ENCODE results near the gene GPN3. TPM values are rescaled to one million over a fixed set of nuclear protein-coding genes. Genes with fewer than 3 reads are reported as not detected.
A peak's percentile ranks its signal among the peaks of the same experiment; 100 is the strongest.

Gene GPN3
- total and polyA plus RNA-seq, 2 of the 13 experiments (the other 11 are each of a cell fraction or from before 2014, with no cell fraction given), result 28.7 to 29.5 TPM

GRCh38 chr12:110501752-110502738 lies 34.0 kb upstream of the GPN3 start, which contains the start of the genes RAD9B and VPS29 (continued):
- peak; percentile 23; the same call in 1 of the 2 replicates for TF ChIP-seq NR2F6 (IDR thresholded peaks at IDR 0.05)
- TF ChIP-seq NR2F6 (CRISPR knock-in tag; IDR thresholded peaks at IDR 0.05), result peak; percentile 69
- TF ChIP-seq ERF (CRISPR knock-in tag; IDR thresholded peaks at IDR 0.05), result peak; percentile 98
- TF ChIP-seq ZHX1 (CRISPR knock-in tag; IDR thresholded peaks at IDR 0.05; ENCODE audit: low read depth), result peak; percentile 93
- TF ChIP-seq ZMAT3 (CRISPR knock-in tag; conservative IDR thresholded peaks at IDR 0.05), result peak; percentile 90
- TF ChIP-seq, protein P1, sequence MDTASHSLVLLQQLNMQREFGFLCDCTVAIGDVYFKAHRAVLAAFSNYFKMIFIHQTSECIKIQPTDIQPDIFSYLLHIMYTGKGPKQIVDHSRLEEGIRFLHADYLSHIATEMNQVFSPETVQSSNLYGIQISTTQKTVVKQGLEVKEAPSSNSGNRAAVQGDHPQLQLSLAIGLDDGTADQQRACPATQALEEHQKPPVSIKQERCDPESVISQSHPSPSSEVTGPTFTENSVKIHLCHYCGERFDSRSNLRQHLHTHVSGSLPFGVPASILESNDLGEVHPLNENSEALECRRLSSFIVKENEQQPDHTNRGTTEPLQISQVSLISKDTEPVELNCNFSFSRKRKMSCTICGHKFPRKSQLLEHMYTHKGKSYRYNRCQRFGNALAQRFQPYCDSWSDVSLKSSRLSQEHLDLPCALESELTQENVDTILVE (CRISPR knock-in tag; IDR thresholded peaks at IDR 0.05), result peak; percentile 72; the same call in 1 of the 2 replicates
- peak; percentile 89 for TF ChIP-seq UBTF (CRISPR knock-in tag; IDR thresholded peaks at IDR 0.05)
- no peak for TF ChIP-seq ZNF674 (CRISPR knock-in tag; IDR thresholded peaks at IDR 0.05; ENCODE audit: low read depth)
- TF ChIP-seq ZNF549 (CRISPR knock-in tag; IDR thresholded peaks at IDR 0.05), result no peak
- TF ChIP-seq, protein P2, sequence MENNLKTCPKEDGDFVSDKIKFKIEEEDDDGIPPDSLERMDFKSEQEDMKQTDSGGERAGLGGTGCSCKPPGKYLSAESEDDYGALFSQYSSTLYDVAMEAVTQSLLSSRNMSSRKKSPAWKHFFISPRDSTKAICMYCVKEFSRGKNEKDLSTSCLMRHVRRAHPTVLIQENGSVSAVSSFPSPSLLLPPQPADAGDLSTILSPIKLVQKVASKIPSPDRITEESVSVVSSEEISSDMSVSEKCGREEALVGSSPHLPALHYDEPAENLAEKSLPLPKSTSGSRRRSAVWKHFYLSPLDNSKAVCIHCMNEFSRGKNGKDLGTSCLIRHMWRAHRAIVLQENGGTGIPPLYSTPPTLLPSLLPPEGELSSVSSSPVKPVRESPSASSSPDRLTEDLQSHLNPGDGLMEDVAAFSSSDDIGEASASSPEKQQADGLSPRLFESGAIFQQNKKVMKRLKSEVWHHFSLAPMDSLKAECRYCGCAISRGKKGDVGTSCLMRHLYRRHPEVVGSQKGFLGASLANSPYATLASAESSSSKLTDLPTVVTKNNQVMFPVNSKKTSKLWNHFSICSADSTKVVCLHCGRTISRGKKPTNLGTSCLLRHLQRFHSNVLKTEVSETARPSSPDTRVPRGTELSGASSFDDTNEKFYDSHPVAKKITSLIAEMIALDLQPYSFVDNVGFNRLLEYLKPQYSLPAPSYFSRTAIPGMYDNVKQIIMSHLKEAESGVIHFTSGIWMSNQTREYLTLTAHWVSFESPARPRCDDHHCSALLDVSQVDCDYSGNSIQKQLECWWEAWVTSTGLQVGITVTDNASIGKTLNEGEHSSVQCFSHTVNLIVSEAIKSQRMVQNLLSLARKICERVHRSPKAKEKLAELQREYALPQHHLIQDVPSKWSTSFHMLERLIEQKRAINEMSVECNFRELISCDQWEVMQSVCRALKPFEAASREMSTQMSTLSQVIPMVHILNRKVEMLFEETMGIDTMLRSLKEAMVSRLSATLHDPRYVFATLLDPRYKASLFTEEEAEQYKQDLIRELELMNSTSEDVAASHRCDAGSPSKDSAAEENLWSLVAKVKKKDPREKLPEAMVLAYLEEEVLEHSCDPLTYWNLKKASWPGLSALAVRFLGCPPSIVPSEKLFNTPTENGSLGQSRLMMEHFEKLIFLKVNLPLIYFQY (CRISPR knock-in tag; IDR thresholded peaks at IDR 0.05; ENCODE audit: borderline replicate concordance), result peak; percentile 12
- no peak for TF ChIP-seq NONO (IDR thresholded peaks at IDR 0.05)
- TF ChIP-seq NONO (CRISPR knock-in tag; conservative IDR thresholded peaks at IDR 0.05), result peak; percentile 73
- TF ChIP-seq, protein P3, sequence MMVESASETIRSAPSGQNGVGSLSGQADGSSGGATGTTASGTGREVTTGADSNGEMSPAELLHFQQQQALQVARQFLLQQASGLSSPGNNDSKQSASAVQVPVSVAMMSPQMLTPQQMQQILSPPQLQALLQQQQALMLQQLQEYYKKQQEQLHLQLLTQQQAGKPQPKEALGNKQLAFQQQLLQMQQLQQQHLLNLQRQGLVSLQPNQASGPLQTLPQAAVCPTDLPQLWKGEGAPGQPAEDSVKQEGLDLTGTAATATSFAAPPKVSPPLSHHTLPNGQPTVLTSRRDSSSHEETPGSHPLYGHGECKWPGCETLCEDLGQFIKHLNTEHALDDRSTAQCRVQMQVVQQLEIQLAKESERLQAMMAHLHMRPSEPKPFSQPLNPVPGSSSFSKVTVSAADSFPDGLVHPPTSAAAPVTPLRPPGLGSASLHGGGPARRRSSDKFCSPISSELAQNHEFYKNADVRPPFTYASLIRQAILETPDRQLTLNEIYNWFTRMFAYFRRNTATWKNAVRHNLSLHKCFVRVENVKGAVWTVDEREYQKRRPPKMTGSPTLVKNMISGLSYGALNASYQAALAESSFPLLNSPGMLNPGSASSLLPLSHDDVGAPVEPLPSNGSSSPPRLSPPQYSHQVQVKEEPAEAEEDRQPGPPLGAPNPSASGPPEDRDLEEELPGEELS (CRISPR knock-in tag; IDR thresholded peaks at IDR 0.05), result peak; percentile 57; the same call in 1 of the 2 replicates
- no peak for TF ChIP-seq ZNF292 (CRISPR knock-in tag; IDR thresholded peaks at IDR 0.05; ENCODE audit: borderline replicate concordance, low read depth)
- TF ChIP-seq GABPA (IDR thresholded peaks at IDR 0.05; ENCODE audit: low read depth, low read length), result 0 out of 2 replicates have a peak, but pooled peaks have one; percentile 17
- peak; percentile 71 for TF ChIP-seq GABPA (CRISPR knock-in tag; IDR thresholded peaks at IDR 0.05; ENCODE audit: low read depth)

Measured in HepG2 (cell line).